Pancreas (tissue), 10 donors: ENCODE results near the gene DMD. TPM values are rescaled to one million over a fixed set of nuclear protein-coding genes. Genes with fewer than 3 reads are reported as not detected.

Experiments
- ATAC-seq, 4 donors: fragments of 200-7000 bp; cut with Tn5 transposase; one replicate each; pipeline versions ENCODE4 v1.8.0 to v1.9.1; 2020; ENCODE audit warnings: mild to moderate bottlenecking in 4 of 4, moderate library complexity in 4 of 4
- DNase-seq, 6 donors: peaks; one replicate each; pipeline ENCODE4 v3.0.0-alpha.2; 2020
- FAIRE-seq: peaks from 2 replicates; lab custom pipeline; 2012; peaks lifted over from hg19 to GRCh38; lab: Jason Lieb, UNC
- H3K27ac ChIP-seq, 4 donors: fragments of 200-600 bp; sonication (generic); 1 replicate in 3 of 4; 2 replicates in 1 of 4; pipeline versions ENCODE4 v1.5.0 to v1.8.0; 2020
- H3K27me3 ChIP-seq, 4 donors: fragments of 200-600 bp; one replicate each; pipeline ENCODE4 v1.8.0; 2021
- H3K36me3 ChIP-seq, 3 donors: fragments of 200-600 bp; sonication (generic) in 1 of 3; one replicate each; pipeline versions ENCODE4 v1.5.0 to v1.8.0; 2020 to 2021
- H3K4me1 ChIP-seq, 3 donors: fragments of 200-600 bp; one replicate each; pipeline ENCODE4 v1.8.0; 2021
- H3K4me3 ChIP-seq, 4 donors: fragments of 200-600 bp; sonication (generic) in 2 of 4; one replicate each; pipeline versions ENCODE4 v1.5.0 to v1.8.0; 2020 to 2021
- H3K9me3 ChIP-seq, 4 donors: fragments of 200-600 bp; one replicate each; pipeline ENCODE4 v1.8.0; 2021
- CTCF ChIP-seq, 4 donors: fragments of 200-600 bp; sonication (generic) in 3 of 4; IDR thresholded peaks; one replicate each; pipeline versions ENCODE4 v1.5.0 to v1.8.0; 2021; ENCODE audit warnings: antibody characterized with exemption in 4 of 4
- WGBS, 2 donors: extraction: QIAGEN DNeasy Blood & Tissue Kit; methylation state at CpG; one replicate each; pipeline ENCODE4 v1.1.7; 2013; 5-methylcytosine and 5-hydroxymethylcytosine counted together
- intact Hi-C, 3 donors: fragments of 100-400 bp; cut with DNase I; formaldehyde crosslinking; loops; one replicate each; pipeline versions ENCODE4 v1.11.1 to v1.14.2; 2022
- polyA plus RNA-seq, 2 donors: library from polyadenylated mRNA; stranded (reverse); fragments of 200-250 nt; gene quantifications; one replicate each; pipeline ENCODE4 v1.2.3, GENCODE V29; 2013
- total RNA-seq, 6 donors: library from RNA; stranded (reverse); fragmentation: NEBNext Ultra II Directional in 4 of 6; extraction: Animal tissue kit (Norgen Biotek cat#: 25700) in 4 of 6; gene quantifications; one replicate each; pipeline versions ENCODE4 v1.2.1 to v1.2.4, GENCODE V29; 2021 to 2023
- donor health status: healthy with polysubstance abuse.
- donor health status: DM: no; HTN: no; CAD: no; lungs with moderate emphysema.
- donor health status: DM: no; HTN: no; CAD: no.
- donor health status: control.
- donor health status: control.
- donor health status: Bipolar disorder and iron deficiency.
- donor health status: DM: yes; HTN: yes; CAD: no.
- donor health status: DM: no; HTN: no; CAD: no.
- donor health status: DM: no; HTN: no; CAD: no.
- donor health status: DM: yes; HTN: yes; CAD: no.

DMD gene
- total and polyA plus RNA-seq, 8 donors: 9.1 to 46.5 (median 32.1) TPM

GRCh38 chrX:33194876-33195433 is 16.4 kb downstream of the DMD start:
- Histone ChIP-seq H3K27ac (no peak overlapping the region), H3K9me3 (no peaks in the 10 kb centered on the region), H3K27me3 (no peaks in the 10 kb centered on the region), H3K4me1 (no peaks in the 10 kb centered on the region), H3K4me3 (no peak overlapping the region), H3K36me3 (no peaks in the 10 kb centered on the region)
- DNase-seq (no peak), ATAC-seq (no peak), FAIRE-seq (peak; percentile 90)
- intact Hi-C loops: no loop called here
- no peak for TF ChIP-seq CTCF (IDR thresholded peaks at IDR 0.05)
- WGBS, 2 donors: 54 to 63% methylated on average over 1 of the region's 1 CpG

- WGBS, 2 donors: 74 to 88% methylated on average over 2 of the region's 2 CpGs
- no peak for TF ChIP-seq CTCF (IDR thresholded peaks at IDR 0.05)
These were observed 17.1 kb downstream of the DMD start for GRCh38 chrX:33194289-33194688.

GRCh38 chrX:33190016-33190415 is 21.3 kb downstream of the DMD start:
- WGBS, 2 donors: 42 to 77% methylated on average over 1 of the region's 1 CpG

More at GRCh38 chrX:33194289-33194688, 17.1 kb downstream of the DMD start:
- Histone ChIP-seq H3K9me3 (no peaks in the 10 kb centered on the region), H3K36me3 (no peaks in the 10 kb centered on the region), H3K27me3 (no peaks in the 10 kb centered on the region), H3K4me3 (no peak overlapping the region), H3K4me1 (no peaks in the 10 kb centered on the region), H3K27ac (no peak overlapping the region)
- FAIRE-seq (no peak), DNase-seq (no peak), ATAC-seq (no peak)
- intact Hi-C loops: no loop called here

GRCh38 chrX:33188881-33189280 is 22.5 kb downstream of the DMD start:
- peak; percentile 26 for FAIRE-seq
- DNase-seq: no peak

More at GRCh38 chrX:33190016-33190415, 21.3 kb downstream of the DMD start:
- H3K27me3 ChIP-seq: no peaks in the 10 kb centered on the region
- no peak overlapping the region for H3K4me3 ChIP-seq
- TF ChIP-seq CTCF (IDR thresholded peaks at IDR 0.05): no peak
- H3K36me3 ChIP-seq: no peaks in the 10 kb centered on the region
- ATAC-seq (no peak), FAIRE-seq (peak; percentile 95), DNase-seq (no peak)
- H3K27ac ChIP-seq: no peak overlapping the region
- intact Hi-C loops: no loop called here
- H3K9me3 ChIP-seq: no peaks in the 10 kb centered on the region
- no peaks in the 10 kb centered on the region for H3K4me1 ChIP-seq

More at GRCh38 chrX:33188881-33189280, 22.5 kb downstream of the DMD start:
- intact Hi-C loops: no loop called here
- H3K4me1 ChIP-seq: peaks cover 0 to 2% (median 0%) of the 10 kb centered on the region in 3 donors
- H3K27me3 ChIP-seq: no peaks in the 10 kb centered on the region
- H3K36me3 ChIP-seq: no peaks in the 10 kb centered on the region
- H3K27ac ChIP-seq: no peak overlapping the region
- no peak overlapping the region for H3K4me3 ChIP-seq
- ATAC-seq: no peak
- no peak for TF ChIP-seq CTCF (IDR thresholded peaks at IDR 0.05)
- H3K9me3 ChIP-seq: no peaks in the 10 kb centered on the region
